GDM1 (cell line): ENCODE results near the gene HOXB4.

ENCODE experiments used
- DNase-seq: peaks from one replicate; lab custom pipeline; 2025; lab: John Stamatoyannopoulos, UW

The HOXB4 gene

GRCh38 chr17:48577946-48578615 lies at the start of gene HOXB4:
Gene HOXB4 (minus strand): TSS chr17:48578350. CDS start chr17:48578319, 31 bp downstream.
- peak; percentile 70 for DNase-seq

DNA sequence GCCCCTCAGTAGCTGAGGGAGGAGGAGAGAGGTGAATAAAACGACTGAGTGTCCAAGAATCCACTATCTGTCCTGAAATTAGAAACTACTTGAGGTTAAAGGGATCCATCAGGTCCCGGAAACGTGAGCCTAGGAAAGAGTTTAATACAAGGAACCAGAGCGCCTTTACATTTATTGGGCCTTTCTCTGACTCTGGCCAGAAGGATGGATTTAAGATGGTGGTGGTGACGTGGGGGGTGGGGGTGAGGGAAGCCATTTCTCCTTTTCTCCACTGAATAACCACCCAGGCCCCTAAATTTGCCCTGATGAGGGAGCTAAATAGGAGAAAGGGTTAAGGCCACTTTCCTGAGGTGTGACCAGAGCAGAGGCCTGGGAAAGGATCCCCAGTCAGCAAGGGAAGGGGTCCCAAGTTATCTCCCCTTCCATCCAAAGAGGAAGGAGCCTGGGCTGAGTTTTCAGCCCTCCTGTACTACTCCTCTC lies 49.0 kb upstream of the HOXB4 start:
- DNase-seq, result no peak

- DNase-seq, result no peak
Measured at GRCh38 chr17:48626245-48627117, 48.3 kb upstream of the HOXB4 start, which contains the start of gene HOXB9. Gene HOXB9 (minus strand): TSS chr17:48626358. CDS start chr17:48626269, 89 bp downstream.

DNA sequence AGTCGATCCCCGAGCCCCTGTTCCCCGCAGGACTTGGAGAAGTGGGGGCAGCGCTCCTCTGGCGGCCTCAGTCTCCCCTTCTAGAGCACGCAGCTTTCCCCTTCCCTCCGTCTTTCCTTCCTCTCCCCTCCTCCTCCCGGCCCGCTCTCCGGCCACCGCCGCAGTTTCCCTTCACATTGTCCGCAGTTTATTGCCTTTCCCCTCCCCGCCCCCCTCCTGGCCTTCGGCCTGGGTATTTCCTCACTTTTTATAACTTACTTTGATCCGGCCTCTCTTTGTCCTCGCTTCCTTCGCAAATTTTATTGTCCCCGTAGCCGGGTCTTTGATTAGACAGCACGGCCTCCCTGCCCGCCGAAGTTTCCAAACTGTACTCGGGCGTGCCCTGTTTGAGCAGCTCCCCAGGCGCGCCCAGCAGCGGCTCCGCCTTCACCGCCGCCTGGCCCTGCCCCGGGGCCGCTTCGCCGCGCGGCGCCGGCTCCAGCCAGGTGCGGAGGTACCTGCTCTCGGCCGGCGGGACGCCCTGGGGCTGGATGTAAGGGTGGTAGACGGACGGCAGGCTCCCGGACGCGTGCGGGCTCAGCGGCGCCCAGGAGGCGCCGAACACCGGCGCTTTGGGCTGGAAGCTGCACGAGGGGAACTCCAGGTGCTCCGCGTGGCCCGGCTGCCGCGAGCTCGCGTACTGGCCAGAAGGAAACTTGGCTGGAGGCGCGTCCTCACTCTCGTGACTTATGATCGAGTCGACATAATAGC lies 47.5 kb upstream of the HOXB4 start:
- DNase-seq, result no peak

DNA sequence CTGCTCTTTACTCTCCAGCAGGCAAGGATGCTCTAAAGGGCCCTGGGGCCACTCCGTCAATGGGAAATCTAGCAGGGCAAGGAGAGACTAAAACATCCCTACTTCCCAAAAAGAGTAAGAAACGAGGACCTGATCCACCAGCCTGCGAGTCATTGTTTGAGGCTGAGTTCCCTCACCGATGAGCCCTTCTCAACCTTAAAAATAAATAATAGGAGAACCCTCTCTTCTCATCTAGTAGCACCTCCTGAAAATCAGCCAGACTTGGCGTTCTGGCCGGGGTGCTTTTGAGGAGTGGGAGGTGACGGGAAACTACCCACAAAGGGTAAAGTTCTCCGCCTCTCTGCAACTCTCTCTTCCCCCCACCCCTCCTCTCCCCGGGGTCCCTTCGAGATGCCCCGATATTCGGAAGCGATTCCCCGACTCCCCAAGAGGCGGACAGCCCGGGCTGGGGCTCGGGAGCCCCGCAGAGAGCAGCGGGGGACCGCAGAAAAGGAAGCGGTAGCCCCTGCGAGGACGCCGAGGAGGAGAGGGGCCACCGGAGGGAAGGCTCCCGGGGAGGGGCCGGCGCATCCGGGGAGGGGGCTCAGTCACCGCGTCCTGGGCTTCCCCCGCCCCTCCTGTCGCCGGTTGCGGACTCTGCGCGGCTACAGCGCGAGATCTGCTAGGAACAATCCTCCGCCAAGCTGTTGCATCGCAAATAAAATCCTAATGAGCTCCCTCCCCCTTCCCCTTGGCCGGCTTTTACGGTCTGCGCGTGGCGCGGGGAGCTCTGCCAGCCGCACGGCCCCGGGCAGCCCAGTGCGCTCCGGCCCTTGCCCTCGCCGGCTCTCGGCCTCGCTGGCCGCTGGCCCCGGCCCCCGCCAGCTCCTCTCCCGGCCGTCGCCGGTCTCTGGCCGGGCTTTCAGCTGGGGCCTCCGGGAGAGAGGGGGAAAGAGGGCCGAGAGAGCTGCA lies 46.7 kb upstream of the HOXB4 start:
- no peak for DNase-seq

GRCh38 chr17:48624118-48624517 lies 46.0 kb upstream of the HOXB4 start:
- no peak for DNase-seq

DNA sequence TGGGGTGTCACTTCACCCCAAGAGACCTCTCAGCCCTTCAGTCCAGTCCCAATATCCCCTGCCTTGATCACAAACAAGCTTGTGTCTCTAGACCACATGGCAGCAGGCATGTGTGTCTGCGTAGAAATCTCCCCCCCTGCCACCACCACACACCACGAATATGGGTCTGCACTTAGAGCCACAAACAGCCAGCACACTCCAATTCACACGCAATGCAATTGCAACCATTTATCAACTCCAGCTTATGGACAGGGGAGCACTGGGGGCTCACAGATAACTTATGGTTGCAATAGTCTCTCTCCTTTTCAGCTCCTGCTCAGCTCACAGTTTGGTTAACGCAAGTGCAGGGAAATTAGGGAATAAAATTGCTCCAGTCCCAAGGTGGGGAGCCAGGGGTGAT lies 45.4 kb upstream of the HOXB4 start:
- DNase-seq, result no peak

GRCh38 chr17:48622857-48623256 lies 44.7 kb upstream of the HOXB4 start:
- no peak for DNase-seq

- DNase-seq, result no peak
Measured at GRCh38 chr17:48621410-48622392, 43.6 kb upstream of the HOXB4 start.

GRCh38 chr17:48620461-48621139 lies 42.5 kb upstream of the HOXB4 start:
- DNase-seq, result no peak

- DNase-seq, result no peak
Measured at GRCh38 chr17:48619826-48620449, 41.8 kb upstream of the HOXB4 start.

DNA sequence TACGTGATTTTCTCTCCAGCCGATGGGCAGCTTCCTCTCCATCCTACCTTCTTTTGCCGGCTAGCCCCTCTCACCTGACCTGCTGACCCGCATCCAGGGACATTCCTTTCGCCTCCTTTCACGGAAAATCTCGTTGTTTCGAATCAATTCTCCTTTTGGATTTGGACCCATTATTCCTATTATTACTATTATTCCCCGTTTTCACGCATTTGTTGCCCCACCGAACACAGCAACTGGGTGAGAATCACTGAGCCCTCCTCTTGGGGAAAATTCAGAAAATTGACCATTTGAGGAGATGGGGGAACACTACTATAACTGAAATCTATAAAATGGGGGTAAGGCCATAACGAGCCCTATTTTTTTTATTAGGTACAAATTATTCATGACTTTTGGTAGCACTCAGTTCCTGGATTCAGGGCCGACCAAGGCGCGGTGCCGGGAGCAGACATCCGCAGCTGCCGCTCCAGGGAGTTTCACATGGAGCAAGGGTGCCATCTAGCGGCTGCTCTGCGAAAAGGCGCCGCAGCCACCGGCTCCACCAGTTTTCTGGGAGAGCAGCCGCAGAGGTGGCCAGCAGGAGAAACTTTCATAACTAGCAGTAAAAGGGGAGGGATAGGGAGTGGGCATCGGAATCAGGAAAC lies 40.2 kb upstream of the HOXB4 start:
- DNase-seq, result peak; percentile 48

GRCh38 chr17:48617471-48618255 lies 39.5 kb upstream of the HOXB4 start:
- DNase-seq, result no peak

DNA sequence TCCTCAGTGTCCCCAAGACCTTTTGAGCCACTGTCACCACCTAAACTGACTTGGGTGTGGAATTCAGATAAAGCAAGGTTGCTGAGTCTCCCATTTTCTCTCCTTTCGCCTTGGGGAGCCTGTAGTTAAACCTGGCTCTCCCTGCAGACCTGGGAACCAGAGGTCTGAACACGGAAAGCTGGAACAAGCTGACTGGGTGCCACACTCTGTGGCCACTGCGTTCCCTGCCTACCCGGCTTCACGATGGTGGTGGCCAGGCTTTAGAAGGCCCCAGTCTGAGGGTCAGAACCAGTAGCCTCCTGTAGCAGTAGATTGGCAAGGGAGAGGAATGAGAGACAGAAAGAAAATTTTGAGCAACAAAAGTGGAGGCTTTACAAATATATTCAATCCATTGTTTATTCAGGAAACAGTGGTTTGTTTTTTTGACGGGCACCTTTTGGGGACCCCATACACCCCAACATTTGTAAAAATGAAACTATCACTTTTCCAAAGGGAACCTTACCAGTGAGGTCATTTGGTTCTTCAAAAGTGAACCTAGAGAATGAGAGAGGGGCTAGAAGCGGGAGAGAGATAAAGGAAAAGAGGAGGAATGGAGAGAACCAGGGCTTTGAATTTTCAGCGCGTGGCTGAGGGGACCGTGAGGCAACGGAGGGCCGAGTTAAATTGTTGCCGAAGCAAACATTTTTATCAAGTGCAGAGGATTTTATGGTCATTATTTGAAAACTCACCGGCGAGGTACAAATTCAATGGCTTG lies 38.7 kb upstream of the HOXB4 start:
- DNase-seq, result no peak

DNA sequence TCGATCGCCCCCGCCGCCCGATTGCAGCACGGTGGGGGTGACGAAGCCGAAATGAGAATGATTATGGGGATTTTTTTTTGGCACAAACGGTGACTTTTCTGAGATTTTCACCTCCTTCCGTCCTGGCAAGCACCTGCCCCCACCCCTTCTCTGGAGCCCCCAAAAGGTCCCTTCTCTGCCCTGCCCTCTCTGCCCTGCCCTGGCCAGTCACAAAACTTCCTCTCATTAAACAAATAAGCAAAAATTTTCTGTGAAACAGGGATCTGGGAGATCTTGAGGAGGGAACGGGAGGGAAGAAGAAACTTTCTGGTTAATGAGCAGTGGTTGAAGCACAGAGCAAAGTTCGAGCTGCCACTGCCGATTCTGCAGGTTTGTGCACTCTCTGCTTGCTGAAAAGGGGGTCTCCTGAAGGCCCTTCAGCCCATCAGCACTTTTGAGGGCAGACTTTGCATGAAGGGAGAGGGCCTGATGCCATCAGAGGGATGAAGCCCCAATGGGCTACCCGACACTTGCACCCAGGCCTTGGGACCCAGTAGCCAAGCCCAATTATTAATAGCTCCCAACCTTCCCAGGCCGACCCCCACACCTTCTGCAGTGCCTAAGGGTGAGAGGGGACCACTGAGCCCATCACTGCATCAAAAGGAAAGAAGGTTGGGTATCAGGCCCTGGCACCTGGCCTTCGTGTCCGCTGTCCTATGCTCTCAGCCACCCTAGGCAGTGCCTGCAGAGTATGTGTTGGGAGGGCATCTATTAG lies 38.0 kb upstream of the HOXB4 start:
- DNase-seq, result no peak
